ENCODE data around the gene DIDO1.

The DIDO1 gene

GRCh38 chr20:62926229-62927127, at the start of gene DIDO1:
DIDO1 (minus strand) TSS chr20:62926505.
- no peaks in the 10 kb centered on the region for H3K36me3 ChIP-seq (ENCODE audit: insufficient read depth)
- H3K27ac ChIP-seq: peak within 1 kb of the TSS; percentile 88
- H3K4me1 ChIP-seq (ENCODE audit: low read depth, poor library complexity, severe bottlenecking): peaks cover 51% of the 10 kb centered on the region
- H2AFZ ChIP-seq (ENCODE audit: low read depth): peak within 1 kb of the TSS; percentile 42
- H3K79me2 ChIP-seq (ENCODE audit: insufficient read depth, low read depth): peaks cover 92% of the 10 kb centered on the region
- peak within 1 kb of the TSS; percentile 85 for H3K9ac ChIP-seq
- TF ChIP-seq CTCF (conservative IDR thresholded peaks at IDR 0.05; ENCODE audit: low read depth, low read length): peak; percentile 77
- no peak within 1 kb of the TSS for H3K4me3 ChIP-seq (IDR thresholded peaks at IDR 0.05; ENCODE audit: insufficient read depth, low read depth, low read length)
- peak within 1 kb of the TSS; percentile 96 for H3K4me2 ChIP-seq
- H4K20me1 ChIP-seq (ENCODE audit: insufficient read depth): peaks cover 43% of the 10 kb centered on the region
- H3K27me3 ChIP-seq (ENCODE audit: insufficient read depth, low read depth): no peaks in the 10 kb centered on the region

DNA sequence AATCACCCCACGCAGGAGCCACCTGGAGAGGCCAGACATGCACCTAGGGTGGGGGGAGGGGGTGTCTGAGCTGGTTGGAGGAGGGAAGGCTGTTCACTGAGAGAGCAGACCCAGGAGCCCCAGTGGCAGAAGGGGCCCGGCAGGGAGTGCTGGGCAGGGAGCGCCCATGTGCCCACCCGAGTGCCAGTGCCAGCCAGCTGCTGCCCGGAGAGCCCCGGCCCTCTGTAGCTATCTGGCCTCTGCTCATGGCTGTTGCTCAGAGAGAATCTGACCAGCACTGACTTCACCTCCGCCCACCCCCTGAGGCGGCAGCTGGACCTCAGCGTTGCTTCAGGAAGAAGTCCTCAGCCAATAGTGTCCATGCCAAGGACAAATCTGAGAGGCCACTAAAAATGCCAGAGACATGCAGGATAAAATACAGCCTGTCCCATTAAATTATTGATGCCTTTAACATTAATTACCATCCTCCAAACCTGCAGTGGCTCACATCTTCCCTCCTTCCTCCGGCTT, 49.0 kb upstream of the DIDO1 start:
- Histone ChIP-seq H4K20me1 (ENCODE audit: insufficient read depth) (no peaks in the 10 kb centered on the region), H3K36me3 (ENCODE audit: insufficient read depth) (no peaks in the 10 kb centered on the region), H2AFZ (ENCODE audit: low read depth) (no peak overlapping the region), H3K27ac (no peak overlapping the region), H3K4me3 (IDR thresholded peaks at IDR 0.05; ENCODE audit: insufficient read depth, low read depth, low read length) (no peak overlapping the region), H3K27me3 (ENCODE audit: insufficient read depth, low read depth) (peaks cover 97% of the 10 kb centered on the region), H3K4me1 (ENCODE audit: low read depth, poor library complexity, severe bottlenecking) (peaks cover 13% of the 10 kb centered on the region), H3K4me2 (no peak overlapping the region), H3K79me2 (ENCODE audit: insufficient read depth, low read depth) (no peaks in the 10 kb centered on the region), H3K9ac (no peak overlapping the region)
- no peak for TF ChIP-seq CTCF (conservative IDR thresholded peaks at IDR 0.05; ENCODE audit: low read depth, low read length)

DNA sequence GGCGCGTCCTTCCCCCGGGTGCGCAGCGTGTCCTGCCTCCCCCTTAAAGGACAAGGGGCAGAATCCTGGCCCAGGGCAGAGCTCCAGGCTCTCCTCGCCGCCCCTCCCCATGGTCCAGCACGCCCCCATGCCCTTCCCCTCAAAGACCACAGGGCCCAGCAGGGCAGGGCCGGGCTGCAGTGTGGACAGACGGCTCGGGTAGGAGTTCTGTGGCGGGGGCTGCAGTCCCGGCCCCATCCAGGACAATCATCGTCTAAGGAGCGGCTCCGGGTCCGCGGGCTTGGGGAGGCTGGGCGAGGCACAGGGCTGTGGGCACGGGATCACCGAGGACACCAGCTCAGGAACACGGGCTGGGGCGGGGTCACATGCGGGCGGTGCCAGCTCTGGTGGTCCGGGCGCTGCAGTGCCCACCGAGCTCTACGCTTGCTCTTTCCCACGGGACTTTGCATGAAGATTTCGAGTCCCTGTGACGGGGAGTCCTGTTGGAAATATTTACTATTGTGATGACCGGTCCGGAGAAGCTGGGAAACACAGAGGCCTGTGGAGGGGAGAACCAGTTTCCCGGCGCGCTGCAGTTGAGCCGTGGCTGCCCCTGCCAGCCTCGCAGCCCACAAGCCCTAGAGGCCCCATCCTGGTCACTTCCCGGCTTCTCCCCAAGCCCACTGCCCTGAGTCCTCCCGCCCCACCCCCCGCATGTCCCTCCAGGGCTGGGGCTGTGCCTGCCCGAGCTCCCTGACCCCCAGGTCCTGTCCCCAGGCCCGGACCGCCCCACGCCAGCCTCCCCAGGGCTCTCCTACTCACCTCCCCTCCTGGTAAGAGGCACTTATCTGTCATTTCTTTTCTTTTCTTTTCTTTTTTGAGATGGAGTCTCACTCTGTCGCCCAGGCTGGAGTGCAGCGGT, 46.8 kb upstream of the DIDO1 start:
- Histone ChIP-seq H3K9ac (no peak overlapping the region), H3K79me2 (ENCODE audit: insufficient read depth, low read depth) (no peaks in the 10 kb centered on the region), H3K4me3 (IDR thresholded peaks at IDR 0.05; ENCODE audit: insufficient read depth, low read depth, low read length) (no peak overlapping the region), H4K20me1 (ENCODE audit: insufficient read depth) (no peaks in the 10 kb centered on the region), H3K27ac (no peak overlapping the region), H3K27me3 (ENCODE audit: insufficient read depth, low read depth) (peaks cover 97% of the 10 kb centered on the region), H3K36me3 (ENCODE audit: insufficient read depth) (no peaks in the 10 kb centered on the region), H2AFZ (ENCODE audit: low read depth) (peak overlapping the region; percentile 34; the same call in 1 of the 2 replicates), H3K4me2 (peak overlapping the region; percentile 20; the same call in 1 of the 2 replicates), H3K4me1 (ENCODE audit: low read depth, poor library complexity, severe bottlenecking) (peaks cover 13% of the 10 kb centered on the region)
- no peak for TF ChIP-seq CTCF (conservative IDR thresholded peaks at IDR 0.05; ENCODE audit: low read depth, low read length)
